Measurements from ENCODE around the gene UBR2.
"Not testable (repeated sequence)": the region's sequence is repeated elsewhere in the genome, so short reads cannot be mapped to it uniquely, and the experiment has no call there.

Gene UBR2

DNA sequence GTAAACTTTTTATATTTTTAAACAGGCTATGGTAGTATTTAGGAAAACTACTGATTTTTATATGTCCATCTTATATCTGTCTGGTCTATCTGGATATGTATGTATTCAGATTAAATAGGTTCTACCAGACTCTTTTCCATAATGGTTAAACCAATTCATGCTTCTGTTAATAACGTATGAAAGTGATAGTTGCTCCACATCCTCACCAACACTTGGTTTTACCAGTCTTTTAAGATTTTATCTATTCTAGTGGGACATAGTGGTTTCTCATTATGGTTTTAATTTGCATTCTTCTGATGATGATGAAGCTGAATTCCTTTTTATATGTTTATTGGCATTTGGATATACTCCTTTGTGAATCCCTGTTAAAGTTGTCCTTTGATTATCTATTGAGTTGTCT is 56.1 kb downstream of the UBR2 start:
- no peak for DNase-seq

DNA sequence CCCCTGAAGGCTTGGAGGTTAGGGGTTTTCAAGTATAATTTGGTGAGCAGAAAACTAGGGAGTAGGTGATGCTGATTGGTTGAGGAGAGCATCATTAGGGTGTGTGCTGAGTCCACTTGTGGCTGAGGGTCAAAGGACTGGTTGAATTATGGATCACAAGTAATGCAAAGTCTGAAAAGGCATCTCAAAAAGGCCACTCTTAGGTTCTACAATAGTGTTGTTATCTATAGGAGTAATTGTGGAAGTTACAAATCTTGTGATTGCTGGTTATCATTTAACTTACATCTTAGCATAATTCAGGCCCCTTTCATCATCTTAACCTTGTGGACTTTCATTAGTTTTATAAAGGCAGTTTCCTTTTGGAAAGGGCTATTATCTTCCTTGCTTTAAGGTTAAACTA is 60.8 kb downstream of the UBR2 start:
- no peak for DNase-seq

DNA sequence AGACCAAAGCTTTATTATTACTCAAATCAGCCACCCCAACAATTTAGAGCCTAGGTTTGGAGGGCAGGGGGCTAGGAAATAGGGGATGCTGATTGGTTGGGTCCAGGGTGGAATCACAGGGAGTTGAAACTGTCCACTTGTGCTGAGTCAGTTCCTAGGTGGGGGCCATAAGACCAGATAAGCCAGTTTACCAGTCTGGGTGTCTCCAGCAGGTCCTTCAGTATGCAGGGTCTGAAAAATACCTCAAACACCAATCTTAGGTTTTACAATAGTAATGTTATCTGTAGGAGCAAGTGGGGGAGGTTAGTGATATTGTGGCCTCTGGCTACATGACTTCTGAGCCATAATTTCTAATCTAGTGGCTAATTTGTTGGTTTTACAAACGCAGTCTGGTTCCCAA is 63.2 kb downstream of the UBR2 start:
- DNase-seq: no peak

DNA sequence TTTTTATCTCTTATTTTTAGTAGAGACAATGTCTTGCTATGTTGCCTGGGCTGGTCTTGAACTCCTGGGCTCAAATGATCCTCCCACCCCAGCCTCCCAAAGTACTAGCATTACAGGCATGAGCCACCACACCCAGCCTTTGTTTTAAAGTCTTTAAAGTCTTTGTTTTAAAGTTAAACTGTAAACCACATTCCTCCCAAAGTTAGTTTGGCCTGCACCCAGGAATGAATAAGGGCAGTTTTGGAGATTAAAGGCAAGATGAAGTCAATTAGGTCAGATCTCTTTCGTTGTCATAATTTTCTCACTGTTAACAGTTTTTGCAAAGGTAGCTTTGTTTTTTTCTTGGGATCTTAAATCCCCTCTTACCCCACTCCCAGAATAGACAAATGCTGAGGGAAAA is 63.8 kb downstream of the UBR2 start:
- no peak for DNase-seq

DNA sequence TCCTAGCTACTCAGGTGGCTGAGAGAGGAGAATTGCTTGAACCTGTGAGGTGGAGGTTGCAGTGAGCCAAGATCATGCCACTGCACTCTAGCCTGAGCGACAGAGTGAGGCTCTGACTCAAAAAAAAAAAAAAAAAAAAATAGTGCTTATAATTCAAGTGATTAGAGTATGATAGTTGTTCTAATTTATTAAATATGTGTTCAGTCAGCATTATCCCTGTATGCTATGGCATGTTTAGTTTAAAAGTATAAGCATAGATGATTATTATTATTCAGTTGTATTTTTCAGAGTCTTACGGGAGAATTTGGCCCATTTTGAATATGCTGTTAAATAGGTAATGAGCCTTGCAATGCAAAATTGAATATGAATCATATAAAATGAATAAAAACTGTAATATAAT is 64.8 kb downstream of the UBR2 start:
- no peak for DNase-seq

DNA sequence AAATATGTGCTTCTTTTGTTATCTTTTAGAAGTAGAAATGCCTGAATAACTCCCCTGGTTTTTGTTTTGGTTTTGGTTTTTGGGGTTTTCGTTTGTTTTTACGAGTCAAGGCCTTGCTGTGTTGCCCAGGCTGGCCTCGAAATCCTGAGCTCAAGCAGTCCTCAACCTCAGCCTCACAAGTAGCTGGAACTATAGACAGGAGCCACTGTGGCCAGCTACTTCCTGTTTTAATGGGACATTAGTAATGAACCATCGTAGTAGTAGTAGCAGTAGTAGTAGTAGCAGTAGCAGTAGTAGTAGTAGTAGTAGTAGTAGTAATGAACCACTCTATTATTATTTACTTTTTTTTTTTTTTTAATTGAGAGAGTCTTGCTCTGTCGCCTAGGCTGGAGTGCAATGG is 66.0 kb downstream of the UBR2 start:
- no peak for DNase-seq

DNA sequence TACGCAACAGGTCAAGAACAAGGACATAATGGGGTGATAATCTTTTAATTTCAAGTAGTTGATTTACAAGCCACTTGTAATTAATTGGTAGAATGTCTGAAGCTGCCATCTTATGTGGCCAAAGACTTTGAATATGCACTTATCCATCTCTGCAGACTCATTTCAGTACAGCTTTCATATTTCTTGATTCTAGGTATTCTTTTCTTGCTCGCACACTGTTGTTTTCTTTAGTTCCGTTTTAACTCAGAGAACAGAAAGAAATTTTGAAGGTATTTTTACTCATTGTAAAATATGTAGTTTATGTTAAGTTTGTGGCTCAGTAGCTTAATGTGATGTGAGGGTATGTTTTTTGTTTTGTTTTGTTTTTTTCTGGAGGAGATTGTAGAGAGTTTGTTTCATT is 73.9 kb downstream of the UBR2 start:
- no peak for DNase-seq

DNA sequence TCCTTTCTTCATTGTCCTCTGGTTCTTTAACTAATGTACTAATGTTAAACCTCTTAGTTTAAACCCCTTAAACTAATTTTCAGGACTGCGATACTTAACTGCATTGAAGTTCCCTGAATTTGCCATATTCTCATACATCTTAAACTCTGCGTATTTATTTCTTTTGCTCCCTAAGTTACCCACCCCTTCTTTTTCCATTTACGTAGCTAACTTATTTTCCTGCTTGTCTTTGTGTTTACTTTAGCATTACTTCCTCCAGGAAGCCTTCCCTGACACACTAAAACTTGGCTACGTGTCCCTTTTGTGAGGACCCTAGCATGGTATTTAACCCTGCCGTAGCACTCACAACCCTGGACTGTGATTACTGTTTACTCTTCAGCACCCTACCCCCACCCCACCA is 79.0 kb downstream of the UBR2 start:
- DNase-seq: no peak

DNA sequence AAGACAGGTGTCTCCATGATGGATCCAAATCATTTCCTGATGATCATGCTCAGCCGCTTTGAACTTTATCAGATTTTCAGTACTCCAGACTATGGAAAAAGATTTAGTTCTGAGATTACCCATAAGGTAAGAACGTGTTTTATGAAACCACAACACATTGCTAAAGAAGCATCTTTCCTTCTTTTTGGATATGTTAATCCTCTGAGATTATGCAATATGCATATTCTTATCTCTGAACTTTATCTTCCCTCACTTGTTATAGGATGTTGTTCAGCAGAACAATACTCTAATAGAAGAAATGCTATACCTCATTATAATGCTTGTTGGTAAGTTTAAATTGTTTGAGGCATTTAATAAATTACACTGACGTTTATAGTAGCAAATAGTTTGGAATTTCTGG is 80.4 kb downstream of the UBR2 start:
- DNase-seq: no peak

DNA sequence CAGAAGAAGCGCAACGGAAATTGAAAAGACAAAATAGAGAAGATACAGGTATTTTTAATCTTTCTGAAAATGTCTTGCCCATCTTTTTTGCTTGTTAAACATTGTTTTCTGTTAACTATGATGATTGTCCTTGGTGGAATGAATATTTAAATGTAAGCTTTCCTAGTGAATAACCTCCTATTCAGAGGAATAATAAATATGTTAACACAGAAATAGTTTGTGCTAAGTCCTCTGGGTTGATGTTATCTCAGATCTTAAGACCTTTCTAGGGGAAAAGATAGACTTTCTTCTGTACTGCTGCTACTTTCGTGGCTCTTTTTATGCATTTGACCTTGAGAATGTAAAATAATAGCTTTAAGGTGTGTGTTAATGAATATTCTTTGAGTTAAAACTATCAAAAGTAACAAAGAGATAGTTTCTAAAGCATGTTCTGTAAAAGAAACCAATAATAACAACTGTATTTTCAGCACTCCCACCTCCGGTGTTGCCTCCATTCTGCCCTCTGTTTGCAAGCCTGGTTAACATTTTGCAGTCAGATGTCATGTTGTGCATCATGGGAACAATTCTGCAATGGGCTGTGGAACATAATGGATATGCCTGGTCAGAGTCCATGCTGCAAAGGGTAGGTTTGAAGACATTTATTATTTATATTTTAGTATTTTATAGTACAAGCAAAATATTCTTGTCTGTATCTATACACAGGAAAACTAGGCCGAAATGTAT is 88.4 kb downstream of the UBR2 start:
- DNase-seq: no peak

DNA sequence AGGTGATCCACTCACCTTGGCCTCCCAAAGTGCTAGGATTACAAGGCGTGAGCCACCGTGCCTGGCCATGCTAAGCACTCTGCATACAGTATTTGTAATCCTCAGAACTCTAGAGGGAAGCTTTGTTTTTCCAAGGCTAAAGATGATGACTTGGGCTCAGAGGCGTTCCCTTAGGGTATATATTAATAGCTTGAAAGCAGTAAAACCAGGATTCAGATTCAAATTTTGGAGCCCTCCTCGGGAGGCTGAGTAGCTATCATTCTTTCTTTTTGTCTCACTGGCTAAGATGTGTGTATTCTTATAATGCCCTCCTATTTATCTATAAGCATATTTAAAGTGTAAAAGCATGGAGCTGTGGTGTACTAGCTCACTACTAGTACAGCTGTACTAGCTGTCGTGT is 90.0 kb downstream of the UBR2 start:
- DNase-seq: no peak

DNA sequence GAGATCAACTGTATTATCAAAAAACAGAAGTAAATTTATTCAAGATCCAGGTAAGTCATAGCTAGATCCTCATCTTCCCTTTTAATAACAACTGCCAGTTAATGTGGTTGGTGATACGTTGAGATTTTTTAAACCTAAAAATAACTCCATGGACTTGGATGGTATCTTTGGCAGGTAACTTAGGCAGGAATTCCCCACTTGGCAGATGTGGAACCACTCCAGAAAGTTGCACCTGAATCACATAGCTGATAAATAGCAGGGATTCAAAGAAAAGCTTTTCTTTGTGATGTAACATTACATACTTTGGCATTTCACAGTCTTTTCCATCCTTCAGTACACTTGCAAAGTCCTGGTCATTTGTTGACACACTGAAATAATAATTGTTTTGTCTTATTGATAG is 96.0 kb downstream of the UBR2 start:
- no peak for DNase-seq

DNA sequence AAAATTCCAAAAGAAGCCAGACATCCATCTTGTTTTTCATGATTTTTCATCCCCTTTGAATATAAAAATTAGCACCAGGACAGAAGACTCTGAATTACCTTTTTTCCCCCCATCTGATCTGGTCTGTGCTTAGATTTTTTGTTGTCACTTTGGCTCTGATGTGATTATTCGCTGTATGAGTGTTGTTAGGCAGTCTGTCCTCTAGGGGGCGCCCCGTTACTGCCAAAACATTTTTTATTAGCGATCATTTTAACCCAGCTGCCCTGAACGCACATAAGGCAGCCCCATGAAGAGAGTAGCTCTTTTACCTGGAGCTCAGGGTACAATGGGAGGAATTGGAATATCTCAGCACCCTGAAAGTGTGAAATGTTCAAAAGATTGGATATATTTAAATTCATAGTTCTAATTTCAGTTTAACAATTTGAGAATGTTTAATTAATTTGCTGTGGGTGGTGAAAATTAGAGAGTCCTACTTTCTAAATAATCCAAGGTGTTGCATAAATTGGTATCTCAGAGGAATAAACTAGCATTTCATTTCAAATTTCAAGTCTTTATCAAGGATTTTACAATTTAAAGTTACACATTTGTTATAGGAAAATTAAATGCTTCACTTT is 97.8 kb downstream of the UBR2 start:
- peak; percentile 88 for DNase-seq

DNA sequence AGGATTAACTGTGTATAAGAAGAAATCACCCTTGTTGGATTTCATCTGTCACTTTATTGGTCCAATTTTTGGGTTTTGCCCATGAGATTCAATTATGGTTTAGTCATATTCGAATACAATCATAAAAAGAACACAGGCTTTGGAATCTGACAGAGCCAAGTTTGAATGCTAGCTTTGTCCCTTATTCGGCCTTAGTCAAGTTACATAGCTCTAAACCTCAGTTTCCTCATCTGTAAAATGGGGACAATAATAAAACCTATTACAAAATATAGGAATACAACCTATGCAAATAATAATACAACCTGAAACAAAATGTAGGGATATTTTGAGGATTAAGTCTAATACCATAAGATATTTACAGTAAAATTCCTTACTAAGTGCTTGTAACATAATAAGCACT is 100.9 kb downstream of the UBR2 start:
- DNase-seq: no peak

DNA sequence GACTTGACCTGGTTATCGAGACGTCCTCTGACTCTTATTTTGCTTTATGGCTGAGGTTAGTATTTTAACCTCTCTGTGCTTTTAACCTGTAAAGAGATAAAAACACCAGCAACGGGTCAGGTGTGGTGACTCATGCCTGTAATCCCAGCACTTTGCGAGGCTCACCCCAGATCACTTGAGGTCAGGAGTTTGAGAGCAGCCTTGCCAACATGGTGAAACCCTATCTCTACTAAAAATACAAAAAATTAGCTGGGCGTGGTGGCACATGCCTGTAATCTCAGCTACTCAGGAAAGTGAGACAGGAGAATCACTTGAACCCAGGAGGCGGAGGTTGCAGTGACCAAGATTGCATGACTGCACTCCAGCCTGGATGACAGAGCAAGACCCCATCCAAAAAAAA is 110.5 kb downstream of the UBR2 start:
- not testable (repeated sequence) for DNase-seq

DNA sequence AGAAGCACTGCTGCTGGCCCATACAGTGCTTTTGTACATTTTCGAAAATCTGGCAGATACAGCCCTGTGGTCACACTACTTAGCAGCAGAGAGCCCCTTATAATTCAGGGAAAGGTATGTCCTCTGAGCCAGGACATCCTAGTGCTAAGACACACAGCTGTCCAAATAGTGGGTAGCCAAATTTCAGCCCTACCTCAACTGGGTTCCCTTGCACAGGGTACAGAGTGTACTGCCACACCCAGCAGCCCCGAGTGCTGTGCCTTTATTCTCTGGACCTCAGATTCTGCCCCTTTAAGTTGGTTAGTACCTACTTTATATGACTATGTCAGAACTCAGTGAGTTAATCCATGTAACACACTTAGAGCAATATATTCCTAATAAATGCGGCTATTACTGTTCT is 111.0 kb downstream of the UBR2 start:
- DNase-seq: no peak

DNA sequence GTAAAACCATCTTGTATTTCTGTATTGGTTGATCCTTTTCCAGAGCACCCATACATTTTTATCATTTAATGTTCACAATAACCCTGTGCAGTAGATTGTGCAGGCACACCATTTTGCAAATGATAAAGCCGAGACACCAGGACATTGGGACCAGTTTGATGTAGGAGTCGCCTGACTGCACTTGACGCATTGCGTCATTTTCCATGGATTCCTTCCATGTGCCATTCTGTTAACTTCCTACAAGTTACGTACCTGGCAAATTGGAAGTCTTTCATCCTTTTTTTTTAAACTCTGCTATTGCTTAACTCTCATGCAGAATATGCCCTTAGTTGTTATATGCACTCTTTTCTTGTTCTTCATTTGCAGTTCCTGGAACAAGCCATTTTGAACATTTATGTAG is 115.5 kb downstream of the UBR2 start:
- DNase-seq: no peak

DNA sequence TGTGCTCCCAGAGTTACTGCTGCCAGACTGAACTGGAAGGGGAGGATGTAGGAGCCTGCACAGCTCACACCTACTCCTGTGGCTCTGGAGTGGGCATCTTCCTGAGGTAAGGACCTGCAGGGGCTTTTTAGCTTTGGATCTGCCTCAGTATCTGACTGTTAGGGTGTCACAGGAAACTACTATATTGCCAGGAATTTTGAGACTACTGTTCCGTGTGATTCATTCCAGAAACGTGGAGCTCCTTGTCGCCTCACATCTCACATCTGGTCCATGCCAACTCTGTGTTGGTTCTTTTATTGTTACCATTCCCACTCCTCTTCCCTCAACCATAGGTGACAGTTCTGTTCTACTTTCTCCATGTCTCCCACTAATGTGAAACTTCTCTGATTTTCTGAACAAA is 124.5 kb downstream of the UBR2 start:
- no peak for DNase-seq

DNA sequence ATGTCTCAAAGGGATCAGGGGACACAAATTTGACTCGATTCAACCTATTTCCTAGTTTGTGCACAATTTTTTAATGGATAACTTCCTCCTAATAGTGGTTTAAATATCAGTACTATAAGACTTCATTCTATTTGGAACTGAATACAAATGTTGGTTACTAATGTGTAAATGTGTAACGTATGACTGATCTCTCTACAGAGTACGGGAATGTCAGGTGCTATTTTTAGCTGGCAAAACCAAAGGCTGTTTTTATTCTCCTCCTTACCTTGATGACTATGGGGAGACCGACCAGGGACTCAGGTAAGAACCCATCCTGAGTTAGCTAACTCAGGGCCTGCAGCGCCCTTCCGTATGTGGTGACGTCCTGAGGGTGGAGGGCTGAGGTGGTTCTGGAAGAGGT is 125.5 kb downstream of the UBR2 start:
- no peak for DNase-seq

DNA sequence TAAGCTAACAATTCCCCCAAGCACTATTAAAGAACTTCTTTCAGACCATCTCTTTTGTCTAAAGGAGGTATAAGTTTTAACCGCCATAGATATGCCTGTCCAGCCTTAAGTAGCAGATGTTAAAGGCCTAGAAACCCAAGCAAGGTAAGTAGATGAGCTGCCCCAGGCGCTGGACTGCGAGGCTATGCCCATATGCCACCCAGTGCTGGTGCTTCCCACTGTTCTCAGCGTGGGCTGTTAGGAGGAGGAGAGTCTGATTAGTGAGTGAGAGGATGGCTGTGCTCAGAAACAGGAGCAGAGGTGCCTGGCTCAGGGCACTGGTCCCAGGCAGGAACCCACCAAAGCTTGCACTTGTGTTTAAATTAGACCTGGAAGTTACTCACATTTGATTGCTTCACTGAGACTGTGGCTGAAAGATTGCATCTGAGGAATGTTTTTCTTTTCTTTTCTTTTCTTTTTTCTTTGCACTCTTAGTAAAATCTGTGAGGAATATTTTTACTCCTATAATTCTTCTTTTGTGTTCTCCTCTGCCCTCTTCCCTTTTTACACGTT is 126.4 kb downstream of the UBR2 start:
- DNase-seq: no peak

DNA sequence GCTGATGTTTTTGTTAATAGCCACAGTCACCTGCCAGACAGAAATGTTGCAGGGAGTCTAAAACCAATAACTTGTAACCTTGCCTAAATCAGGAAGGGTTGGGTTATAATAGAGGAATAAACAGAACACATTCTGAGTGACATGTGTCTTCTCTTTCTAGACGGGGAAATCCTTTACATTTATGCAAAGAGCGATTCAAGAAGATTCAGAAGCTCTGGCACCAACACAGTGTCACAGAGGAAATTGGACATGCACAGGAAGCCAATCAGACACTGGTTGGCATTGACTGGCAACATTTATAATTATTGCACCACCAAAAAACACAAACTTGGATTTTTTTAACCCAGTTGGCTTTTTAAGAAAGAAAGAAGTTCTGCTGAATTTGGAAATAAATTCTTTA is 127.0 kb downstream of the UBR2 start:
- no peak for DNase-seq

DNA sequence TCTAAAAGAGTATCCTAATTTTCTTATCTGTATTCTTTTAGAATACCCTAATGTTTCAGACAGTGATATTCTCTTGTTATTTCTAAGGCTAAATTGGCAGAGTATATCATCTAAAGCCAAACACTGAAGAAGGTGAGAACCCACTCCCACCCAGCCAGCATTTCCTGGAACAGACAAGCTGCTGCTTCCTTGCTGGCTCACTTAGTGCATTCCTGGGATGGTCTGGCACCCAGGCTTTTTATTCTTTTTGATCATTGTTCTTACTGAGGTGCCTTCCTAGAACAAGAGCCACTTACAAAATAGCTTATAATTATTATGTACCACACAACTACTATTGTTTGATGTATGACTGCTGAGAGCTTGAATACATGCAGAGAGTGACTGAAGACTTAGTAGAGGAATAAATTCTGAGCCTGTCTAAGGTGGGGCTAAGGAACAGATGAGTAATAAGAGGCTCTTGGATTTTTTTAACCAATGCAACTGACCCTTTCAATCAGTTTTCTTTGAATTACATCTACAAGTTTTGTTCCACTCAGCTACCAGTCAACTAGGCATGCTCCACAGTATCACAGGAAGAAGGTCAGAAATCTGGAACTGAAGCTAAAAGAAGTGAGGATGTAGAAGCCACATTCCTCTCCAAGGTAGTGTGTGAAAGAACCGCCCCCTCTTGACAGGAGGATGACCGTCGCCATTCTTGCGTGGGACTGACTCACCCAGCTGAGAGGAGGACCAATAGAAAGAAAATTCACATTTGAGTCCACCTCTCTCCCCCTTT is 128.5 kb downstream of the UBR2 start:
- no peak for DNase-seq

DNA sequence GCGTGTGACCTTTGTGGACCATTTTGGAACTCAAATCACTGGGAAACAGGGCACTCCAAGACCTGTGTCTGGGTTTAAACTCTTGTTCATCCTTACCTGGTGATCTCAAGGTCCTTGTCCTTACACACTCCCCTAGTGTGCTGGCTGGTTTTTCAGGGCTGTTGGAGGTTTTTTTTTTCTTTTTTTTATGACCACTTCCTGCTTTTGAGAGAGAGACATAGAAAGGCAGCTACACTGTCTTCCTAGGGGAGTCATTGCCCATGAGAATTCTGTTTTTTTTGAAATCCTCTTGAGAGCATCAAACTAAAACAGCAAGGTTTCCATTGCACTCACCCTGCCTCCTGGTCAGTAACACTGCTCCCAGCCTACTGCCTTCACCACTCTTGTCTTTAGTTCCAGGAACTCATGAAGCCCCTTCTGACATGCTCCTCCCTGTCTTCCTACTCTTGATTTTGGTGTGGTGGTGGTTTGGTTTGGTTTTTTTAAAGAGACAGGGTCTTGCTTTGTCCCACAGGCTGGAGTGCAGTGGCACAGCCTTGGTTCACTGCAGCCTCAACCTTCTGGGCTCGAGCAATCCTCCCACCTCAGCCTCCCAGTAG is 130.0 kb downstream of the UBR2 start:
- DNase-seq: peak; percentile 7

DNA sequence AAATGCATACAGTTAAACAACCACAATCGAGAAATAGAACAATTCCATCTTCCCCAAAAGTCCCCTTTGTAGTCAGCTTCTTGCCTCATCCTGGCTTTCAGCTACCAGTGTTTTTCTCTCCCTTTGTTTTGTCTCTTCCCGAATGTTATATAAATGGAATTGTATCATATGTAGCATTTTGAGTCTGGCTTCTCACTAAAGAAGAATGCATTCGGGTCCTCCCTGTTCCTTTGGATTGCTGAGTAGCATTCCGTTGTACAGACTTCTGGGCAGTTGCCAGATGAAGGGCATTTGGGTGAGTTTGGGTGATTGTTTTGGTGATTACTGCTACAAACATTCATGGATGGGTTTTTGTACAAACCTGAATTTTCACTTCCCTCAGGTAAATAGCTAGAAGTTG is 130.8 kb downstream of the UBR2 start:
- no peak for DNase-seq
